ENCODE data around the gene GATAD2B.
"Not testable (repeated sequence)": the region's sequence is repeated elsewhere in the genome, so short reads cannot be mapped to it uniquely, and the experiment has no call there.

The GATAD2B gene

DNA sequence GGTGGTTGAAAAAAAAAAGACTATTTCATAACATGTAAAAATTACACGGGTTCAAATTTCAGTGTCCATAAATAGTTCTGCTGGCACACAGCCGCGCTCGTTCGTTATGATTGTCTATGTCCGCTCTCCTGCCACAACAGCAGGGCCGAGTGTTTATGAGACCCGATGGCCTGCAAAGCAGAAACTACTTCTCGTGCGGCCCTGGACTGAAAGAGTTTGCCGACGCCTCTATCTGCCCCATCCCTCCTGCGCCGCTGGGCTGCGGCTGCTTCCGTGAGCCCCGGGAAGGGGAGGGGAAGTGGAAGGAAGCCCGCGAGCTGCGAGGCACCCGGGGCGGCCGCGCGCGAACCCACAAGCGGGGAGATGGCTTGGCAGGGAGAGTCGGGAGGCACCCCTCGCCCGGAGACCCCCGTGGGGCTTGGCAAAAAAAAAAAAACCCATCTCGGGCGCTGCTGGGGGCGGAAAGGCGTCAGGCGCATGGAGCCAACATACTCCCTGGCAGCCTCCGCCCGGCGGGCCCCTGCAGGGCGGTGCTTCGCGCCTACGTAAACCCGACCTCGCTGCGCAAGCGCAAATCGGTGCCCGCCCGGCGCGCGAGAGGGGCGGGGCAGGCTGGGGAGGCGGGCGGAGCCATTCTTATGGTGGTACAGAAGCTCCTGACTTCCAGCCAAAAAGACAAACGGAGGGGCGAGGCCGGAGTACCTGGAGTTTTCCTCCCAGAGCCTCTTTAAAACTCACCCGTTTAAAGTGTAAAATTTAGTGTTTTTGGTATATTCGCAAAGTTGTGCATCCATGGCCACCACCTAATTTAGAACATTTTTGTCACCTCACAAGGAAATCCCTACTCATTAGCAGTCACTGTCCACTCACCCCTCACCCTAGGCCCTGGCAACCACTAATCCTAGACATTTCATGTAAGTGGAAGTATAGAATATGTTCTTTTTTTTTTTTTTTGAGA lies 139.3 kb downstream of the GATAD2B start:
- Histone ChIP-seq H3K4me2 (ENCODE audit: low read length) (peak overlapping the region; percentile 84), H4K12ac (ENCODE audit: low read depth, low read length) (peak overlapping the region; percentile 94), H3K14ac (ENCODE audit: low read length) (peak overlapping the region; percentile 94), H3K79me2 (ENCODE audit: control insufficient read depth, insufficient read depth, low read length, poor library complexity) (peaks cover 4% of the 10 kb centered on the region), H3K23ac (ENCODE audit: low read length) (no peak overlapping the region), H3K4me3 (ENCODE audit: low read depth, low read length) (peak overlapping the region; percentile 79), H3K18ac (ENCODE audit: low read length) (peak overlapping the region; percentile 87), H2BK120ac (ENCODE audit: insufficient read depth, low read length, poor library complexity) (peak overlapping the region; percentile 64), H2BK5ac (ENCODE audit: low read depth, low read length, poor library complexity) (peak overlapping the region; percentile 91), H3K36me3 (ENCODE audit: control insufficient read depth in 1 of 2, insufficient read depth in 2 of 2, low read length in 2 of 2) (no peaks in the 10 kb centered on the region), H3K4me1 (ENCODE audit: control insufficient read depth in 1 of 2, insufficient read depth in 2 of 2, low read length in 2 of 2) (peaks cover 0 to 2% of the 10 kb centered on the region in 2 experiments), H3K79me1 (ENCODE audit: low read length) (peaks cover 6% of the 10 kb centered on the region), H3K9me3 (ENCODE audit: insufficient read depth, low read depth, low read length) (no peaks in the 10 kb centered on the region), H4K91ac (ENCODE audit: low read depth, low read length) (peak overlapping the region; percentile 83), H4K8ac (ENCODE audit: low read depth, low read length) (peak overlapping the region; percentile 85), H2BK12ac (ENCODE audit: low read length) (no peak overlapping the region), H3K9ac (ENCODE audit: low read length) (peak overlapping the region; percentile 90), H3K4ac (ENCODE audit: low read depth, low read length) (peak overlapping the region; percentile 35), H2AK5ac (ENCODE audit: low read length) (no peak overlapping the region), H2AFZ (ENCODE audit: insufficient read depth, low read length, poor library complexity) (peak overlapping the region; percentile 73), H3K27me3 (ENCODE audit: insufficient read depth, low read length) (no peaks in the 10 kb centered on the region), H3K27ac (ENCODE audit: low read depth, low read length) (peak overlapping the region; percentile 84)
- DNase-seq, result peak; percentile 90 to 98
- WGBS (ENCODE audit: extremely low coverage, insufficient coverage, insufficient read length), result no CpG with 5 or more reads among the region's 61 CpGs

DNA sequence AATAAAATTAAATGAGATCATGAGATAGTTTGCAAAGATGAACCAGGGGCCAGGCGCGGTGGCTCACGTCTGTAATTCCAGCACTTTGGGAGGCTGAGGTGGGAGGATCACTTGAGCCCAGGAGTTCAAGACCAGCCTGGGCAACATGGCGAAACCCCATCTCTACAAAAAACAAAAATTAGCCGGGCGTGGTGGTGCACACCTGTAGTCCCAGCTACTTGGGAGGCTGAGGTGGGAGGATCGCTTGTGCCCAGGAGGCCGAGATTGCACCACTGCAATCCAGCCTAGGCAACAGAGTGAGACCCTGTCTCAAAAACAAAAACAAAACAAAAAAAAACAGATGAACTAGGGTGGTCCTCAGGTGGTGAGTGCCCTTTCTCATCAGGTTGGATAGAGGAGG lies 140.1 kb downstream of the GATAD2B start:
- H2BK12ac ChIP-seq (ENCODE audit: low read length); H2BK120ac ChIP-seq (ENCODE audit: insufficient read depth, low read length, poor library complexity): not testable (repeated sequence)

DNA sequence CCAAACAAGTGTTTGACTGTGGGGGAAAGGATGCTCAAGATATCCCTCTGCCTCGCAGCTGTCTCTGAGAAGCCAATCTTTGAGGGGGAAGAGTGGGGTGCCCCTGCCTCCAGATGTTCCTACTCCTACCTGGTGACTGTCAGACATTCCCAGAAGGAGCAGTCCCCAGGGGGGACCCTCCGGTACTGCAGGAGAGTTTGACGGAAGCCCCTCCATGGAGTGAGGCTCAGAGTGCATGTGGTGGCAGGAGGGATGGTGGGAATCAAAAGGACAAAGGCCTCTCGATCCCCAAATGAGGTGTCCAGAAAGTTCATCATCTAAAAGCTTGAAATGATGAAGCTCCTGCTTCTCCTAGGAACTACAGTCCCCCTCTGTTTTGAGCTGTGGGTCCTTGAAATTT lies 142.2 kb downstream of the GATAD2B start:
- no peak overlapping the region for H4K91ac ChIP-seq (ENCODE audit: low read depth, low read length)
- no peaks in the 10 kb centered on the region for H3K36me3 ChIP-seq (ENCODE audit: control insufficient read depth in 1 of 2, insufficient read depth in 2 of 2, low read length in 2 of 2)
- no CpG with 5 or more reads among the region's 4 CpGs for WGBS (ENCODE audit: extremely low coverage, insufficient coverage, insufficient read length)

More for the DNA sequence above, 140.1 kb downstream of the GATAD2B start:
- H3K4ac ChIP-seq (ENCODE audit: low read depth, low read length); H3K27ac ChIP-seq (ENCODE audit: low read depth, low read length); H3K9ac ChIP-seq (ENCODE audit: low read length); H3K36me3 ChIP-seq (ENCODE audit: control insufficient read depth in 1 of 2, insufficient read depth in 2 of 2, low read length in 2 of 2); H3K79me1 ChIP-seq (ENCODE audit: low read length); H3K4me3 ChIP-seq (ENCODE audit: low read depth, low read length); DNase-seq; H2AFZ ChIP-seq (ENCODE audit: insufficient read depth, low read length, poor library complexity); H3K4me1 ChIP-seq (ENCODE audit: control insufficient read depth in 1 of 2, insufficient read depth in 2 of 2, low read length in 2 of 2); H3K79me2 ChIP-seq (ENCODE audit: control insufficient read depth, insufficient read depth, low read length, poor library complexity); H3K23ac ChIP-seq (ENCODE audit: low read length); H3K14ac ChIP-seq (ENCODE audit: low read length); H3K27me3 ChIP-seq (ENCODE audit: insufficient read depth, low read length); H4K91ac ChIP-seq (ENCODE audit: low read depth, low read length); H2BK5ac ChIP-seq (ENCODE audit: low read depth, low read length, poor library complexity); H3K18ac ChIP-seq (ENCODE audit: low read length); H3K9me3 ChIP-seq (ENCODE audit: insufficient read depth, low read depth, low read length): not testable (repeated sequence)
- Histone ChIP-seq H3K4me2 (ENCODE audit: low read length) (peak overlapping the region; percentile 84), H2AK5ac (ENCODE audit: low read length) (peak overlapping the region; percentile 89), H4K12ac (ENCODE audit: low read depth, low read length) (peak overlapping the region; percentile 92), H4K8ac (ENCODE audit: low read depth, low read length) (peak overlapping the region; percentile 85)
- WGBS (ENCODE audit: extremely low coverage, insufficient coverage, insufficient read length), result no CpG with 5 or more reads among the region's 8 CpGs

DNA sequence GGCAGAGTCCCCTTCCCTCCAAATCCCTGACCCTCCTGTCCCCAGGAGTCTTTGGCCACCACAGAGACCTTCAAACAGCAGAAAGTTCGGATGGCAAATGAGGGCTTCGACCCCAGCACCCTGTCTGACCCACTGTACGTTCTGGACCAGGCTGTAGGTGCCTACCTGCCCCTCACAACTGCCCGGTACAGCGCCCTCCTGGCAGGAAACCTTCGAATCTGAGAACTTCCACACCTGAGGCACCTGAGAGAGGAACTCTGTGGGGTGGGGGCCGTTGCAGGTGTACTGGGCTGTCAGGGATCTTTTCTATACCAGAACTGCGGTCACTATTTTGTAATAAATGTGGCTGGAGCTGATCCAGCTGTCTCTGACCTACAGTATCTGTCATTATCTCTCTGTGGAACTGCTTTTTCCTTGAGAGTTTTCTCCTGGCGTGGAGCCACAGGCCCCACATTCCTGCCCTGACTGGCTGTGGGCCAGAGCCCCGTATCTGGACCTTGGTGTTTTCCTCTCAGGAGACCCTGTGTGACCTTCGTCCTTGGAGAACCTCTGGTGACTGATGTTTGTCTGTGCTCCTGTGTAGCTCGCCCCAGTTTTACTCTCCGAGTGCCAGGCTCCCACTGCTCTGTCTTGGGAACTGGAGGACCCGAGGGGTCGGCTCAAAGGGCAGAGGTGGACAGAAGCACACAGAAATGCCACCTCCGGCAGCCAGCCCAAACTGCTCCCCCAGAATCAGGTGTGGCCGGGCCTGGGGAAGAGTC lies 142.8 kb downstream of the GATAD2B start:
- H4K91ac ChIP-seq (ENCODE audit: low read depth, low read length), result no peak overlapping the region

More for the DNA sequence above, 142.2 kb downstream of the GATAD2B start:
- H3K79me2 ChIP-seq (ENCODE audit: control insufficient read depth, insufficient read depth, low read length, poor library complexity), result peaks cover 8% of the 10 kb centered on the region
- no peak for DNase-seq
- no peak overlapping the region for H2AK5ac ChIP-seq (ENCODE audit: low read length)
- peaks cover 10% of the 10 kb centered on the region for H3K79me1 ChIP-seq (ENCODE audit: low read length)
- H2BK120ac ChIP-seq (ENCODE audit: insufficient read depth, low read length, poor library complexity), result no peak overlapping the region
- no peak overlapping the region for H2BK12ac ChIP-seq (ENCODE audit: low read length)
- no peak overlapping the region for H4K12ac ChIP-seq (ENCODE audit: low read depth, low read length)
- no peaks in the 10 kb centered on the region for H3K9me3 ChIP-seq (ENCODE audit: insufficient read depth, low read depth, low read length)
- no peak overlapping the region for H2BK5ac ChIP-seq (ENCODE audit: low read depth, low read length, poor library complexity)
- peaks cover 5 to 8% of the 10 kb centered on the region in 2 experiments for H3K4me1 ChIP-seq (ENCODE audit: control insufficient read depth in 1 of 2, insufficient read depth in 2 of 2, low read length in 2 of 2)
- H3K18ac ChIP-seq (ENCODE audit: low read length), result no peak overlapping the region
- no peak overlapping the region for H3K9ac ChIP-seq (ENCODE audit: low read length)
- no peak overlapping the region for H4K8ac ChIP-seq (ENCODE audit: low read depth, low read length)
- H2AFZ ChIP-seq (ENCODE audit: insufficient read depth, low read length, poor library complexity), result no peak overlapping the region
- no peak overlapping the region for H3K23ac ChIP-seq (ENCODE audit: low read length)
- H3K27ac ChIP-seq (ENCODE audit: low read depth, low read length), result no peak overlapping the region
- H3K4me2 ChIP-seq (ENCODE audit: low read length), result no peak overlapping the region
- H3K4me3 ChIP-seq (ENCODE audit: low read depth, low read length), result no peak overlapping the region
- H3K4ac ChIP-seq (ENCODE audit: low read depth, low read length), result no peak overlapping the region
- no peak overlapping the region for H3K14ac ChIP-seq (ENCODE audit: low read length)
- no peaks in the 10 kb centered on the region for H3K27me3 ChIP-seq (ENCODE audit: insufficient read depth, low read length)

More for the DNA sequence above, 142.8 kb downstream of the GATAD2B start:
- H3K9me3 ChIP-seq (ENCODE audit: insufficient read depth, low read depth, low read length), result no peaks in the 10 kb centered on the region
- no CpG with 5 or more reads among the region's 17 CpGs for WGBS (ENCODE audit: extremely low coverage, insufficient coverage, insufficient read length)
- no peak overlapping the region for H3K27ac ChIP-seq (ENCODE audit: low read depth, low read length)
- H2AFZ ChIP-seq (ENCODE audit: insufficient read depth, low read length, poor library complexity), result no peak overlapping the region
- peaks cover 5 to 8% of the 10 kb centered on the region in 2 experiments for H3K4me1 ChIP-seq (ENCODE audit: control insufficient read depth in 1 of 2, insufficient read depth in 2 of 2, low read length in 2 of 2)
- no peak overlapping the region for H2BK5ac ChIP-seq (ENCODE audit: low read depth, low read length, poor library complexity)
- no peak overlapping the region for H4K8ac ChIP-seq (ENCODE audit: low read depth, low read length)
- H3K23ac ChIP-seq (ENCODE audit: low read length), result no peak overlapping the region
- no peak overlapping the region for H3K4ac ChIP-seq (ENCODE audit: low read depth, low read length)
- no peak overlapping the region for H3K4me3 ChIP-seq (ENCODE audit: low read depth, low read length)
- H2BK120ac ChIP-seq (ENCODE audit: insufficient read depth, low read length, poor library complexity), result no peak overlapping the region
- no peak overlapping the region for H2BK12ac ChIP-seq (ENCODE audit: low read length)
- no peaks in the 10 kb centered on the region for H3K36me3 ChIP-seq (ENCODE audit: control insufficient read depth in 1 of 2, insufficient read depth in 2 of 2, low read length in 2 of 2)
- H3K14ac ChIP-seq (ENCODE audit: low read length), result no peak overlapping the region
- no peak for DNase-seq
- H3K27me3 ChIP-seq (ENCODE audit: insufficient read depth, low read length), result no peaks in the 10 kb centered on the region
- no peak overlapping the region for H4K12ac ChIP-seq (ENCODE audit: low read depth, low read length)
- no peak overlapping the region for H2AK5ac ChIP-seq (ENCODE audit: low read length)
- peaks cover 15% of the 10 kb centered on the region for H3K79me1 ChIP-seq (ENCODE audit: low read length)
- peaks cover 12% of the 10 kb centered on the region for H3K79me2 ChIP-seq (ENCODE audit: control insufficient read depth, insufficient read depth, low read length, poor library complexity)
- H3K9ac ChIP-seq (ENCODE audit: low read length), result no peak overlapping the region
- H3K18ac ChIP-seq (ENCODE audit: low read length), result no peak overlapping the region
- no peak overlapping the region for H3K4me2 ChIP-seq (ENCODE audit: low read length)

Data from trophoblast cell (in vitro differentiated cells and primary cell).